IMR-90 (cell line): ENCODE data around the gene FBXO22. TPM values are rescaled to one million over a fixed set of nuclear protein-coding genes. Genes with fewer than 3 reads are reported as not detected.

Experiments used
- ATAC-seq: fragments of 200-7000 bp; cut with Tn5 transposase; 2 replicates; pipeline ENCODE4 v1.9.1; 2020; ENCODE audit warnings: low read depth, mild to moderate bottlenecking, moderate library complexity
- BruUV-seq: library from RNA; stranded (reverse); fragments of 400-500 nt; replicated peaks from 2 replicates; lab custom pipeline; 2021; lab: Mats Ljungman, UMichigan
- CTCF ChIA-PET: fragments of 300-600 bp; formaldehyde crosslinking; extraction: SDS; loops from one replicate; lab custom pipeline; 2021; ENCODE audit warnings: antibody characterized with exemption; lab: Yijun Ruan, JAX
- POLR2A ChIA-PET: fragments of 300-600 bp; sonication (Branson Sonifier 250); formaldehyde crosslinking; loops from one replicate; lab custom pipeline; 2022; ENCODE audit warnings: antibody characterized with exemption; ENCODE audit not compliant: unreplicated experiment; lab: Charles Lee
- DNase-seq: peaks from one replicate; pipeline ENCODE4 v3.0.0; 2013
- H2AFZ ChIP-seq: replicated peaks from 2 replicates; pipeline ENCODE3; 2013; ENCODE audit warnings: low read length, mild to moderate bottlenecking; ENCODE audit not compliant: poor library complexity
- H2AK5ac ChIP-seq: 2 replicates; pipeline ENCODE4 v1.6.1; 2013; ENCODE audit warnings: low read depth, low read length, inconsistent platforms
- H2AK9ac ChIP-seq: replicated peaks from 2 replicates; pipeline ENCODE3; 2013; ENCODE audit warnings: mild to moderate bottlenecking, low read depth, low read length, moderate library complexity; ENCODE audit not compliant: poor library complexity
- H2BK120ac ChIP-seq: 2 replicates; pipeline ENCODE4 v1.6.1; 2013; ENCODE audit warnings: low read depth, low read length, inconsistent platforms
- H2BK15ac ChIP-seq: 3 replicates; pipeline ENCODE4 v1.6.1; 2013; ENCODE audit warnings: low read depth, low read length, inconsistent platforms
- H2BK20ac ChIP-seq: 2 replicates; pipeline ENCODE4 v1.6.1; 2013; ENCODE audit warnings: low read depth, mild to moderate bottlenecking, inconsistent platforms, low read length, moderate library complexity
- H2BK5ac ChIP-seq: 2 replicates; pipeline ENCODE4 v1.6.1; 2013; ENCODE audit warnings: mild to moderate bottlenecking, low read depth, low read length, inconsistent platforms; ENCODE audit not compliant: poor library complexity, severe bottlenecking
- H3K14ac ChIP-seq: replicated peaks from 2 replicates; pipeline ENCODE4 v1.6.1; 2013; ENCODE audit warnings: low read depth, low read length, inconsistent platforms
- H3K18ac ChIP-seq: 2 replicates; pipeline ENCODE4 v1.6.1; 2013; ENCODE audit warnings: low read depth, low read length, control low read depth
- H3K23ac ChIP-seq: 2 replicates; pipeline ENCODE4 v1.6.1; 2013; ENCODE audit warnings: low read depth, low read length, inconsistent platforms
- H3K27ac ChIP-seq: 2 replicates; pipeline ENCODE4 v1.5.1; 2013; ENCODE audit warnings: mild to moderate bottlenecking, control low read depth, low read length; ENCODE audit not compliant: insufficient read depth
- H3K27me3 ChIP-seq: 2 replicates; pipeline ENCODE4 v1.6.1; 2013; ENCODE audit warnings: low read length; ENCODE audit not compliant: control insufficient read depth, insufficient read depth
- H3K36me3 ChIP-seq: 2 replicates; pipeline ENCODE4 v1.6.1; 2013; ENCODE audit warnings: low read length, mixed read lengths; ENCODE audit not compliant: control insufficient read depth, insufficient read depth
- H3K4ac ChIP-seq: 2 replicates; pipeline ENCODE4 v1.6.1; 2013; ENCODE audit warnings: low read depth, low read length, inconsistent platforms
- H3K4me1 ChIP-seq: 2 replicates; pipeline ENCODE4 v1.6.1; 2013; ENCODE audit warnings: low read length, mixed read lengths; ENCODE audit not compliant: control insufficient read depth, insufficient read depth
- H3K4me2 ChIP-seq: 2 replicates; pipeline ENCODE4 v1.6.1; 2013; ENCODE audit warnings: low read depth, mild to moderate bottlenecking, control low read depth, low read length, moderate library complexity
- H3K4me3 ChIP-seq: 2 replicates; pipeline ENCODE4 v1.5.1; 2013; ENCODE audit warnings: low read depth, mild to moderate bottlenecking, control low read depth, low read length, moderate library complexity; ENCODE audit not compliant: insufficient read depth
- H3K56ac ChIP-seq: 2 replicates; pipeline ENCODE4 v1.6.1; 2013; ENCODE audit warnings: low read length, inconsistent platforms; ENCODE audit not compliant: insufficient read depth; ENCODE audit errors: extremely low read depth
- H3K79me1 ChIP-seq, 2 experiments: 2 replicates each; pipeline ENCODE4 v1.6.1; 2013; ENCODE audit warnings: low read length in 2 of 2, inconsistent platforms in 1 of 2, low read depth in 1 of 2
- H3K9ac ChIP-seq: 2 replicates; pipeline ENCODE4 v1.6.1; 2013; ENCODE audit warnings: low read depth, low read length, control low read depth
- H3K9me1 ChIP-seq: 2 replicates; pipeline ENCODE4 v1.6.1; 2013; ENCODE audit warnings: low read length, inconsistent platforms; ENCODE audit not compliant: insufficient read depth
- H3K9me3 ChIP-seq: 2 replicates; pipeline ENCODE4 v1.6.1; 2013; ENCODE audit warnings: low read length; ENCODE audit not compliant: control insufficient read depth, insufficient read depth
- H4K20me1 ChIP-seq: 2 replicates; pipeline ENCODE4 v1.6.1; 2013; ENCODE audit warnings: low read length, inconsistent platforms; ENCODE audit not compliant: insufficient read depth
- H4K5ac ChIP-seq: 2 replicates; pipeline ENCODE4 v1.6.1; 2013; ENCODE audit warnings: mild to moderate bottlenecking, low read depth, low read length, control low read depth
- H4K8ac ChIP-seq, 2 experiments: 2 replicates each; pipeline ENCODE4 v1.6.1; 2013; ENCODE audit warnings: low read depth in 2 of 2, low read length in 2 of 2, control low read depth in 1 of 2, inconsistent platforms in 1 of 2
- H4K91ac ChIP-seq: 2 replicates; pipeline ENCODE4 v1.6.1; 2013; ENCODE audit warnings: low read depth, low read length, inconsistent platforms; ENCODE audit not compliant: insufficient read depth
- BHLHE40 ChIP-seq: fragments of 150-350 bp; IDR thresholded peaks from 2 replicates; pipeline ENCODE4 v1.6.1; 2016; ENCODE audit warnings: mild to moderate bottlenecking, low read depth, low read length
- MAFK ChIP-seq: IDR thresholded peaks from 2 replicates; pipeline ENCODE4 v1.6.1; 2012; ENCODE audit warnings: low read depth, low read length, improper control_type of control experiment
- WGBS, 2 experiments: methylation state at CpG; one replicate each; pipeline versions ENCODE4 v1.1.5 to v1.1.7; 2013; ENCODE audit warnings: missing lambda C conversion rate in 2 of 2; ENCODE audit not compliant: insufficient read length in 1 of 2; ENCODE audit errors: extremely low coverage in 2 of 2; 5-methylcytosine and 5-hydroxymethylcytosine counted together
- dilution Hi-C: fragments of 300-500 bp; cut with HindIII; formaldehyde crosslinking; loops from one replicate; pipeline ENCODE4 v1.14.3; 2018; ENCODE audit warnings: low sequenced_read_pairs; ENCODE audit not compliant: unreplicated experiment
- in situ Hi-C: fragments of 300-500 bp; cut with MboI; formaldehyde crosslinking; loops from 3 replicates; pipeline ENCODE4 v1.14.3; 2019; ENCODE audit warnings: low sequenced_read_pairs, inconsistent platforms, mixed read lengths
- intact Hi-C: fragments of 100-400 bp; cut with micrococcal nuclease; formaldehyde crosslinking; loops from 2 replicates; pipeline ENCODE4 v1.10.0; 2022
- polyA plus RNA-seq, 3 experiments: library from polyadenylated mRNA; depleted of rRNA; stranded (reverse); fragments of >200 nt; gene quantifications; 2 replicates each; pipeline ENCODE4 v1.2.3, GENCODE V29; 2012; ENCODE audit warnings: low replicate concordance in 1 of 3
- total RNA-seq: library from RNA; depleted of rRNA; stranded (reverse); fragments of >200 nt; gene quantifications from 2 replicates; pipeline ENCODE4 v1.2.3, GENCODE V29; 2012

The FBXO22 gene
- total and polyA plus RNA-seq, 2 of the 4 experiments (the other 2 are of a cell fraction), result 22.4 to 45.2 TPM

GRCh38 chr15:75985971-75986370 lies 82.3 kb downstream of the FBXO22 start:
- dilution Hi-C loops, result no loop called here
- POLR2A ChIA-PET, result no interaction called here
- no peak overlapping the region for H2AK9ac ChIP-seq
- H3K36me3 ChIP-seq, result no peaks in the 10 kb centered on the region
- no peak overlapping the region for H3K4me2 ChIP-seq
- peaks cover 12% of the 10 kb centered on the region for H3K27me3 ChIP-seq
- H2BK5ac ChIP-seq, result no peak overlapping the region
- H3K14ac ChIP-seq, result no peak overlapping the region
- TF ChIP-seq BHLHE40 (no peak), MAFK (no peak)
- no peak overlapping the region for H2BK15ac ChIP-seq
- no peaks in the 10 kb centered on the region for H3K79me1 ChIP-seq
- no peak overlapping the region for H3K18ac ChIP-seq
- CTCF ChIA-PET, result no interaction called here
- WGBS, 2 experiments, result no CpG with 5 or more reads among the region's 1 CpG
- H2AK5ac ChIP-seq, result no peak overlapping the region
- no peak for ATAC-seq
- H2BK20ac ChIP-seq, result no peak overlapping the region
- intact Hi-C loops, result no loop called here
- in situ Hi-C loops, result no loop called here
- no peak overlapping the region for H3K4me3 ChIP-seq
- no peak overlapping the region for H3K27ac ChIP-seq
- H3K23ac ChIP-seq, result no peak overlapping the region
- H2AFZ ChIP-seq, result no peak overlapping the region
- no peak overlapping the region for H4K8ac ChIP-seq
- no peak overlapping the region for H3K56ac ChIP-seq
- H4K5ac ChIP-seq, result no peak overlapping the region
- no peak for DNase-seq
- no peaks in the 10 kb centered on the region for H3K9me3 ChIP-seq
- H3K9me1 ChIP-seq, result no peaks in the 10 kb centered on the region
- no peaks in the 10 kb centered on the region for H4K20me1 ChIP-seq
- H3K4ac ChIP-seq, result no peak overlapping the region
- no peak overlapping the region for H3K9ac ChIP-seq
- no TSS peak for BruUV-seq
- H2BK120ac ChIP-seq, result no peak overlapping the region
- no peaks in the 10 kb centered on the region for H3K4me1 ChIP-seq
- H4K91ac ChIP-seq, result no peak overlapping the region
